Activated T-cell treated with anti-CD3 and anti-CD28 coated beads, Interleukin-2, amount 50 U/mL, for 24 hours (primary cell): ENCODE measurements around the gene WDR59.
"Not testable (repeated sequence)": the region's sequence is repeated elsewhere in the genome, so short reads cannot be mapped to it uniquely, and the experiment has no call there.

Source experiments
- DNase-seq: peaks from one replicate; pipeline ENCODE4 v3.0.0-alpha.2; 2020
- H3K27ac Mint-ChIP-seq: 2 replicates; pipeline ENCODE4 v1.8.0; 2020; ENCODE audit warnings: mild to moderate bottlenecking, mixed read lengths
- H3K27me3 Mint-ChIP-seq: 2 replicates; pipeline ENCODE4 v1.8.0; 2020; ENCODE audit warnings: mixed read lengths
- H3K36me3 Mint-ChIP-seq: 2 replicates; pipeline ENCODE4 v1.8.0; 2020; ENCODE audit warnings: low read depth, mixed read lengths
- H3K4me1 Mint-ChIP-seq: 2 replicates; pipeline ENCODE4 v1.8.0; 2020; ENCODE audit warnings: low read depth, mixed read lengths
- H3K4me3 Mint-ChIP-seq: 2 replicates; pipeline ENCODE4 v1.8.0; 2020; ENCODE audit warnings: mild to moderate bottlenecking, moderate library complexity, mixed read lengths
- H3K9me3 Mint-ChIP-seq: 2 replicates; pipeline ENCODE4 v1.8.0; 2020; ENCODE audit warnings: mixed read lengths

WDR59 gene

GRCh38 chr16:74999609-75000480 lies 14.9 kb upstream of the WDR59 start:
- peak overlapping the region; percentile 83 for H3K4me3 Mint-ChIP-seq
- no peaks in the 10 kb centered on the region for H3K9me3 Mint-ChIP-seq
- peak overlapping the region; percentile 60 for H3K27ac Mint-ChIP-seq
- peak; percentile 72 for DNase-seq
- peaks cover 18% of the 10 kb centered on the region for H3K36me3 Mint-ChIP-seq
- peaks cover 44% of the 10 kb centered on the region for H3K4me1 Mint-ChIP-seq
- H3K27me3 Mint-ChIP-seq: peaks cover 6% of the 10 kb centered on the region

- DNase-seq: no peak
- Mint-ChIP-seq H3K27ac (no peak overlapping the region), H3K4me1 (peaks cover 43% of the 10 kb centered on the region)
Measured at GRCh38 chr16:74999219-74999608, 14.3 kb upstream of the WDR59 start.

GRCh38 chr16:74998481-74999218 lies 13.7 kb upstream of the WDR59 start, which contains the start of gene ZNRF1:
ZNRF1 (plus strand) TSS chr16:74999024; CDS start chr16:74999672, 648 bp downstream.
- Mint-ChIP-seq H3K27ac (peak within 1 kb of the TSS; percentile 84), H3K36me3 (peaks cover 16% of the 10 kb centered on the region), H3K4me1 (peaks cover 37% of the 10 kb centered on the region), H3K9me3 (no peaks in the 10 kb centered on the region), H3K27me3 (peaks cover 6% of the 10 kb centered on the region), H3K4me3 (peak within 1 kb of the TSS; percentile 83)
- DNase-seq: peak; percentile 90

More at GRCh38 chr16:74999219-74999608, 14.3 kb upstream of the WDR59 start:
- Mint-ChIP-seq H3K36me3 (peaks cover 18% of the 10 kb centered on the region), H3K9me3 (no peaks in the 10 kb centered on the region), H3K27me3 (peaks cover 6% of the 10 kb centered on the region), H3K4me3 (peak overlapping the region; percentile 83)

- H3K27ac Mint-ChIP-seq: no peak overlapping the region
- H3K27me3 Mint-ChIP-seq: peaks cover 6% of the 10 kb centered on the region
- peaks cover 25% of the 10 kb centered on the region for H3K4me1 Mint-ChIP-seq
- no peak for DNase-seq
- no peaks in the 10 kb centered on the region for H3K9me3 Mint-ChIP-seq
- peaks cover 11% of the 10 kb centered on the region for H3K36me3 Mint-ChIP-seq
- H3K4me3 Mint-ChIP-seq: no peak overlapping the region
Measured at GRCh38 chr16:74997042-74997491, 12.1 kb upstream of the WDR59 start.

GRCh38 chr16:74995986-74996385 lies 11.1 kb upstream of the WDR59 start:
- H3K4me1 Mint-ChIP-seq: peaks cover 17% of the 10 kb centered on the region
- no peak overlapping the region for H3K27ac Mint-ChIP-seq
- no peak overlapping the region for H3K4me3 Mint-ChIP-seq
- DNase-seq: no peak
- no peaks in the 10 kb centered on the region for H3K9me3 Mint-ChIP-seq
- peaks cover 4% of the 10 kb centered on the region for H3K27me3 Mint-ChIP-seq
- peaks cover 9% of the 10 kb centered on the region for H3K36me3 Mint-ChIP-seq

- no peaks in the 10 kb centered on the region for H3K4me1 Mint-ChIP-seq
- H3K27ac Mint-ChIP-seq: no peak overlapping the region
- no peaks in the 10 kb centered on the region for H3K36me3 Mint-ChIP-seq
- no peak for DNase-seq
- no peaks in the 10 kb centered on the region for H3K9me3 Mint-ChIP-seq
- H3K4me3 Mint-ChIP-seq: no peak overlapping the region
- no peaks in the 10 kb centered on the region for H3K27me3 Mint-ChIP-seq
Measured at GRCh38 chr16:74991593-74992403, 6.9 kb upstream of the WDR59 start.

- Mint-ChIP-seq H3K27ac (no peak overlapping the region), H3K27me3 (no peaks in the 10 kb centered on the region), H3K4me1 (no peaks in the 10 kb centered on the region), H3K9me3 (no peaks in the 10 kb centered on the region), H3K36me3 (no peaks in the 10 kb centered on the region), H3K4me3 (no peak overlapping the region)
- no peak for DNase-seq
Measured at GRCh38 chr16:74991268-74991592, 6.3 kb upstream of the WDR59 start.

GRCh38 chr16:74990832-74991231 lies 5.9 kb upstream of the WDR59 start:
- H3K4me1 Mint-ChIP-seq: no peaks in the 10 kb centered on the region
- H3K27me3 Mint-ChIP-seq: no peaks in the 10 kb centered on the region
- no peak overlapping the region for H3K27ac Mint-ChIP-seq
- no peak for DNase-seq
- no peaks in the 10 kb centered on the region for H3K36me3 Mint-ChIP-seq
- no peak overlapping the region for H3K4me3 Mint-ChIP-seq
- no peaks in the 10 kb centered on the region for H3K9me3 Mint-ChIP-seq

GRCh38 chr16:74989864-74990263 lies 4.9 kb upstream of the WDR59 start:
- H3K9me3 Mint-ChIP-seq, H3K27ac Mint-ChIP-seq, H3K4me3 Mint-ChIP-seq, H3K36me3 Mint-ChIP-seq, H3K27me3 Mint-ChIP-seq, H3K4me1 Mint-ChIP-seq, DNase-seq: not testable (repeated sequence)

GRCh38 chr16:74987027-74987681 lies 2.2 kb upstream of the WDR59 start:
- no peak for DNase-seq
- Mint-ChIP-seq H3K9me3 (no peaks in the 10 kb centered on the region), H3K27ac (no peak overlapping the region), H3K27me3 (no peaks in the 10 kb centered on the region), H3K4me1 (peaks cover 22% of the 10 kb centered on the region), H3K36me3 (peaks cover 12% of the 10 kb centered on the region), H3K4me3 (no peak overlapping the region)

GRCh38 chr16:74984194-74984528 lies 762 bp downstream of the WDR59 start:
- DNase-seq: no peak
- H3K36me3 Mint-ChIP-seq: peaks cover 14% of the 10 kb centered on the region
- peak overlapping the region; percentile 87 for H3K4me3 Mint-ChIP-seq
- H3K27me3 Mint-ChIP-seq: no peaks in the 10 kb centered on the region
- no peaks in the 10 kb centered on the region for H3K9me3 Mint-ChIP-seq
- peaks cover 23% of the 10 kb centered on the region for H3K4me1 Mint-ChIP-seq
- peak overlapping the region; percentile 93 for H3K27ac Mint-ChIP-seq

- peaks cover 30% of the 10 kb centered on the region for H3K4me1 Mint-ChIP-seq
Measured at GRCh38 chr16:74982256-74982655, 2.7 kb downstream of the WDR59 start.

GRCh38 chr16:74975591-74975990 lies 9.3 kb downstream of the WDR59 start:
- Mint-ChIP-seq H3K27ac (no peak overlapping the region), H3K9me3 (no peaks in the 10 kb centered on the region), H3K4me3 (no peak overlapping the region), H3K36me3 (peaks cover 35% of the 10 kb centered on the region), H3K4me1 (peaks cover 7% of the 10 kb centered on the region), H3K27me3 (no peaks in the 10 kb centered on the region)
- DNase-seq: no peak

More at GRCh38 chr16:74982256-74982655, 2.7 kb downstream of the WDR59 start:
- no peak for DNase-seq
- H3K27ac Mint-ChIP-seq: no peak overlapping the region
- peak overlapping the region; percentile 73 for H3K4me3 Mint-ChIP-seq
- H3K36me3 Mint-ChIP-seq: peaks cover 28% of the 10 kb centered on the region
- no peaks in the 10 kb centered on the region for H3K27me3 Mint-ChIP-seq
- H3K9me3 Mint-ChIP-seq: no peaks in the 10 kb centered on the region

- no peak overlapping the region for H3K4me3 Mint-ChIP-seq
- peaks cover 31% of the 10 kb centered on the region for H3K36me3 Mint-ChIP-seq
- DNase-seq: no peak
- no peak overlapping the region for H3K27ac Mint-ChIP-seq
- H3K4me1 Mint-ChIP-seq: peaks cover 6% of the 10 kb centered on the region
- H3K9me3 Mint-ChIP-seq: no peaks in the 10 kb centered on the region
- no peaks in the 10 kb centered on the region for H3K27me3 Mint-ChIP-seq
Measured at GRCh38 chr16:74973304-74973703, 11.6 kb downstream of the WDR59 start.
